Keratinocyte (primary cell): Measurements from ENCODE around the gene RBPJ.

Experiments used
- EZH2 ChIP-seq: IDR thresholded peaks from one replicate; pipeline ENCODE4 v1.6.1; 2012; ENCODE audit warnings: inconsistent platforms, mild to moderate bottlenecking, low read length, moderate library complexity
- TF ChIP-seq, protein P1 (sequence below), 3 experiments: IDR thresholded peaks in 1 of 3; conservative IDR thresholded peaks in 1 of 3; optimal IDR thresholded peaks in 1 of 3; 2 replicates in 2 of 3; 3 replicates in 1 of 3; pipeline versions ENCODE3 to v1.5.1; 2011; ENCODE audit warnings: low read length in 3 of 3, mild to moderate bottlenecking in 3 of 3, moderate library complexity in 2 of 3, control low read depth in 1 of 3, inconsistent platforms in 1 of 3; ENCODE audit not compliant: insufficient read depth in 2 of 3; ENCODE audit errors: extremely low read depth in 1 of 3

DNA sequence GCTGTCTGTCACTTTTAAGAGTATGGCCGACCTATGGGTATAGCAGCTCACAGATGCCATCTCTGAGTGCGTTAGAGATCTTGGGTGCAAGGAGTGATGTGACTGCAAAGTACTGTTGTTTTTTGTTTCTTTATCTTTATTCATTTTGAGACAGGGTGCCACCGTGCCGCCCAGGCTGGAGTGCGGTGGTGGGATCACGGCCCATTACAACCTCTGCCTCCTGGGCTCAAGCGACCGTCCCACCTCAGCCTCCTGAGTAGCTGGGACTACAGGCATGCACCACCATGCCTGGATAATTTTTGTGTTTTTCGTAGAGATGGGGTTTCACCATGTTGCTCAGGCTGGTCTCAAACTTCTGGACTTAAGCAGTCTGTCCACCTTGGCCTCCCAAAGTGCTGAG is 98.0 kb downstream of the RBPJ start:
- TF ChIP-seq, protein P1, sequence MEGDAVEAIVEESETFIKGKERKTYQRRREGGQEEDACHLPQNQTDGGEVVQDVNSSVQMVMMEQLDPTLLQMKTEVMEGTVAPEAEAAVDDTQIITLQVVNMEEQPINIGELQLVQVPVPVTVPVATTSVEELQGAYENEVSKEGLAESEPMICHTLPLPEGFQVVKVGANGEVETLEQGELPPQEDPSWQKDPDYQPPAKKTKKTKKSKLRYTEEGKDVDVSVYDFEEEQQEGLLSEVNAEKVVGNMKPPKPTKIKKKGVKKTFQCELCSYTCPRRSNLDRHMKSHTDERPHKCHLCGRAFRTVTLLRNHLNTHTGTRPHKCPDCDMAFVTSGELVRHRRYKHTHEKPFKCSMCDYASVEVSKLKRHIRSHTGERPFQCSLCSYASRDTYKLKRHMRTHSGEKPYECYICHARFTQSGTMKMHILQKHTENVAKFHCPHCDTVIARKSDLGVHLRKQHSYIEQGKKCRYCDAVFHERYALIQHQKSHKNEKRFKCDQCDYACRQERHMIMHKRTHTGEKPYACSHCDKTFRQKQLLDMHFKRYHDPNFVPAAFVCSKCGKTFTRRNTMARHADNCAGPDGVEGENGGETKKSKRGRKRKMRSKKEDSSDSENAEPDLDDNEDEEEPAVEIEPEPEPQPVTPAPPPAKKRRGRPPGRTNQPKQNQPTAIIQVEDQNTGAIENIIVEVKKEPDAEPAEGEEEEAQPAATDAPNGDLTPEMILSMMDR (optimal IDR thresholded peaks at IDR 0.05 in 1 of 3, IDR thresholded peaks at IDR 0.05 in 1 of 3, conservative IDR thresholded peaks at IDR 0.05 in 1 of 3; ENCODE audit: extremely low read depth in 1 of 3, insufficient read depth in 2 of 3, low read length in 3 of 3) = no peak
- TF ChIP-seq EZH2 = no peak
